Rectal smooth muscle tissue (tissue), 1 donor: ENCODE results near the gene GGT7.

Experiments used
- H3K27ac ChIP-seq: one replicate; pipeline ENCODE4 v1.7.0; 2013; ENCODE audit warnings: low read depth, low read length, inconsistent platforms
- H3K27me3 ChIP-seq: one replicate; pipeline ENCODE4 v1.7.0; 2013; ENCODE audit warnings: low read length; ENCODE audit not compliant: control insufficient read depth, insufficient read depth
- H3K36me3 ChIP-seq: one replicate; pipeline ENCODE4 v1.7.0; 2013; ENCODE audit warnings: low read length; ENCODE audit not compliant: control insufficient read depth, insufficient read depth
- H3K4me1 ChIP-seq: one replicate; pipeline ENCODE4 v1.7.0; 2013; ENCODE audit warnings: low read length; ENCODE audit not compliant: control insufficient read depth, insufficient read depth
- H3K4me3 ChIP-seq: one replicate; pipeline ENCODE4 v1.7.0; 2013; ENCODE audit warnings: low read length
- H3K9ac ChIP-seq: one replicate; pipeline ENCODE4 v1.7.0; 2013; ENCODE audit warnings: low read length

Gene GGT7

DNA sequence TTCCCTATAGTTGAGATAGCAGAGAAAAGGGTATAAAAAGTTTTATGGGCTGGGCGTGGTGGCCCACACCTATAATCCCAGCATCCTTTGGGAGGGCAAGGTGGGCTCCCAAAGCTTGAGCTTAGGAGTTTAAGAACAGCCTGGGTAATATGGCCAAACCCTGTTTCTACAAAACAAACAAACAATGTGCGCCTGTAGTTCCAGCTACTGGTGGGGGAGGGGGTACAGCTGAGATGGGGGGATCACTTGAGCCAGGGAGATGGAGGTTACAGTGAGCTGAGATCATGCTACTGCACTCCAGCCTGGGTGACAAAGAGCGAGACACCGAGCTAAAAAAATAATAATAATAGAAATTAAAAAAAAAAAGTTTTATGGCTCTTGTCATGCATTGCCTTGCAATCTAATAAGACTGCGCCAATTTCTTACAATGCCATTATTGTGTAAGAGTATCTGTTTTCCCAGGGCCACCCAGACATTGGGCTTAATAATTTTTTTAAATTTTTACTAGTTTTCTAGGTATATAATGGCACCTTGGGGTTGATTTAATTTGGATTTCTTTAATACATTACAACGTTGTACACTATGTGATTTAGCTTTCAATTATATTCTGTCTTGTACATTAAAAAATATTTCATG, 7.7 kb upstream of the GGT7 start:
- no peak overlapping the region for H3K4me3 ChIP-seq
- no peak overlapping the region for H3K27ac ChIP-seq
- peaks cover 12% of the 10 kb centered on the region for H3K36me3 ChIP-seq
- H3K9ac ChIP-seq, result no peak overlapping the region
- no peaks in the 10 kb centered on the region for H3K27me3 ChIP-seq
- H3K4me1 ChIP-seq, result peaks cover 2% of the 10 kb centered on the region

DNA sequence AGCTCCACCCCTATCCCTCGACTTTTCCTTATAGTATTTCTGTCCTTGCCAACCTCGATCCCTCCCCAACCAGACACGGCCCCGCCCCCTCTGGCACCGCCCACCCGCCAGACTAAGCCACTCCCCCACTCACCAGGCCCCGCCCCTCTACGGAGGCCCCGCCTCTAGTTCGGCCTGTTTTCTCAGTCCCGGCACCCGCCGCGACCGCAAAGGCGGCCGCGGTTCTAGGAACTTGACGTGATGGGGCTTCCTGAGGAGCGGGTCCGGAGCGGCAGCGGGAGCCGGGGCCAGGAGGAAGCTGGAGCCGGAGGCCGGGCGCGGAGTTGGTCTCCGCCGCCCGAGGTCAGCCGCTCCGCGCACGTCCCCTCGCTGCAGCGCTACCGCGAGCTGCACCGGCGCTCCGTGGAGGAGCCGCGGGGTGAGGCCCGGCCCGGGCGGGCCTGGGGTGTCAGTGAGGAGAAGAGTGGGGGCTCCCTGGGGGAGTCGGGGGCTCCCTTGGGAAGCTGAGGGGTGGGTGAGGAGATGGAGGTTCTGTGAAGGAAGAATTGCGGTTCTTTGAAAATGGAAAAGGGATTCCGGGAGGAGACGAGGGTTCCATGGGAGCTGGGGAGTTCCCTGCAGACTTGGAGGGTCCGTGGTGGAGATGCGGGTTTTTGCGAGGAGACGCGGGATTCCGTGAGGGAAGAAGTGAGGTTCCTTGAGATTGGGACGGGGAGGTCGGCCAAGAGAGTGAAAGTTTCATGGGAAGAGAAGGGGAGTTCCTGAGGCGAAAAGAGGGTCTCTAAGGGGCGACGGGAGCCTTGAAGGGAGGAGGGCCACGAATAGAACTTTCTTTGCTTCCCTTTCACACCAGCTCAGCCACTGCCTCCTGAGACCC, 4.0 kb upstream of the GGT7 start, which contains the start of gene ACSS2:
TSS of gene ACSS2 (plus strand) at position 207 of the 877 bp plus-strand sequence. CDS start at position 241, 34 bp downstream.
- H3K4me1 ChIP-seq, result peaks cover 15% of the 10 kb centered on the region
- H3K36me3 ChIP-seq, result no peaks in the 10 kb centered on the region
- H3K4me3 ChIP-seq, result peak within 1 kb of the TSS; percentile 75
- peak within 1 kb of the TSS; percentile 83 for H3K27ac ChIP-seq
- H3K27me3 ChIP-seq, result no peaks in the 10 kb centered on the region
- peak within 1 kb of the TSS; percentile 84 for H3K9ac ChIP-seq

DNA sequence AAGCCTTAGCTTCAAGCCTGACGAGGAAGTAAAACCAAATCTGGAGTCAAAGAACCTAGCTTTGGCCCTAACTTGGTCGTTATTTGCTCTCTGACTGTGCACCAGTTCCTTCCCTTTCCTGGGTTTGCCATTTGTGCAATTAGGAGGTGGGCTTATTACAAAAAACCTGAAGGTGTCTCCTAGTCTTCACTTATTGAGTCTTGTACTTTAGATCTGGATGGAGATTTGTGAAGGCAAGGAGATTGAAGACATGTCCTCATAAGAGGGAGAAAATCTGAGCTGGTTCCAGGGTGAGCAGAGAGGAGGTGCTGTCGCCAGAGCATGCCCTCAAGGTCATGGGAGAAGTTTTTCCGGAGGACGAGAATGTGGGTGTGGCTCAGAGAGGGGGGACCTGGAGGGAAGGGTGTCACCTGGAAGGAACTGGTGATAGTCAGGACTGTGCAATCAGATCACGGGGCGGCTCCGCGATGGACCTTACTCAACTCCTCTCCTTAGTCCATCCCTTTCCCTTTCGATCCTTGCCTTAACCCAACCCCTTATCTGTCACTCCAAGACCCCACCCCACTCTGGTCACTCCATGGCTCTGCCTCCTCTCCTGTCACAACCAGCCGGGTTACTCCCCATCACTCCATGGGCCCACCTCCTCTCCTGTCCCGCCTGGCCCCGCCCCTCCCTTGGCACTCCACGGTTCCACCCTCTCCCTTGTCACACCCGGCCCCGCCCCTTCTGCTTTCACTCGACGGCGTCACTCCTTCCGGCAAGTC, 3.2 kb upstream of the GGT7 start:
- H3K27ac ChIP-seq, result peak overlapping the region; percentile 83

DNA sequence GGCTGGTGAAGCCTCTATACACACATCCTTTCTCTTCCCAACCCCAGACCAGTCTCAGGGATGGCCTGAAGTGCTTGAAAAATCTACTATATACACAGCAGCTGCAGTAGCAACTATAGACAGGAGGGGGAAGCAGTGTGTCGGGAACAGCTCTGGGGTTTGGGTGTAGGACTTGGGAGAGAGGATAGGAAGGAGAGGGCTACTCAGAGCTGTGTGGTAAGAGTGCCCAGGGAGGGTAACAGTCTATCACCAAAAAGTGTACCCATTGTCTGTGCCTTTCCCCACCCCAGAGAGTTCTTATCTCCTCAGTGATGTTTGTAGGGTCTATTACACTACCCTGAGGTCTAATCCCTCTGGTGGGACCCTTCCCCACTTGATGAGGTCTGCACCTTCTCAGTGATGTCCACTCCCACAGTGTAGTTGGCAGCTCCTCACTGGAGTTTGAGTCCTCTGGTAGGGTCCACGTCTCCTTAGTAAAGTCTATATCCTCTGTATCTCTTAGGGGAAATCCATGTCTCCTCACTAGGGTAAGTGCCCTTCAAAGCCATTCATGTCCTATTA, 1.5 kb upstream of the GGT7 start:
- Histone ChIP-seq H3K4me1 (peaks cover 15% of the 10 kb centered on the region), H3K9ac (peak overlapping the region; percentile 41)

More for the DNA sequence above, 3.2 kb upstream of the GGT7 start:
- Histone ChIP-seq H3K27me3 (no peaks in the 10 kb centered on the region), H3K4me1 (peaks cover 15% of the 10 kb centered on the region), H3K4me3 (peak overlapping the region; percentile 60), H3K9ac (peak overlapping the region; percentile 45), H3K36me3 (no peaks in the 10 kb centered on the region)

DNA sequence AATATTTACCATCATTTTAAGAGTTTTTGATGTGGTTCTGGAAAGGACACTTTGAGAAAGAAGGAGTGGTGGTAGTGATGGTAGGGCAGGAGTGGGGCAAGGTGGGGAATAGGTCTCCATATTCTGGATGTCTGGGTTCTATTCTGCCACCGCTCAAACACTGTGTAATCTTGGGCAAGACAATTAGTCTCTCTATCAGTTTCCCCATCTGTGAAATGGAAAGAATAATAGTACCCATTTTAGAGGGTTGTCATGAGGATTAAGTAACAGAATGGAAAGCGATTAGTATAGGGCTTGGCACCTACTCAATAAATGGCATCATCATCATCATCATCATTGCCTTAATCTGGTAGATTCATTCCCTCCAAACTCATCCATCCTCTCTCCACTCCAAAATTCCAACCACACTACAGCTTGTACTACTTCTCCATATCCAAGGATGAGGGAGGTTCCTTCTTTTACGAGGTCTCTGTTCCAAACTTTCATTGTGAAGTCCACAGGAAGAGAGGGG, 982 bp upstream of the GGT7 start:
- no peaks in the 10 kb centered on the region for H3K27me3 ChIP-seq
- no peaks in the 10 kb centered on the region for H3K36me3 ChIP-seq
- H3K4me1 ChIP-seq, result peaks cover 15% of the 10 kb centered on the region
- peak overlapping the region; percentile 85 for H3K4me3 ChIP-seq
- no peak overlapping the region for H3K27ac ChIP-seq
- H3K9ac ChIP-seq, result no peak overlapping the region

More for the DNA sequence above, 1.5 kb upstream of the GGT7 start:
- Histone ChIP-seq H3K27me3 (no peaks in the 10 kb centered on the region), H3K27ac (peak overlapping the region; percentile 17), H3K4me3 (peak overlapping the region; percentile 30), H3K36me3 (no peaks in the 10 kb centered on the region)

DNA sequence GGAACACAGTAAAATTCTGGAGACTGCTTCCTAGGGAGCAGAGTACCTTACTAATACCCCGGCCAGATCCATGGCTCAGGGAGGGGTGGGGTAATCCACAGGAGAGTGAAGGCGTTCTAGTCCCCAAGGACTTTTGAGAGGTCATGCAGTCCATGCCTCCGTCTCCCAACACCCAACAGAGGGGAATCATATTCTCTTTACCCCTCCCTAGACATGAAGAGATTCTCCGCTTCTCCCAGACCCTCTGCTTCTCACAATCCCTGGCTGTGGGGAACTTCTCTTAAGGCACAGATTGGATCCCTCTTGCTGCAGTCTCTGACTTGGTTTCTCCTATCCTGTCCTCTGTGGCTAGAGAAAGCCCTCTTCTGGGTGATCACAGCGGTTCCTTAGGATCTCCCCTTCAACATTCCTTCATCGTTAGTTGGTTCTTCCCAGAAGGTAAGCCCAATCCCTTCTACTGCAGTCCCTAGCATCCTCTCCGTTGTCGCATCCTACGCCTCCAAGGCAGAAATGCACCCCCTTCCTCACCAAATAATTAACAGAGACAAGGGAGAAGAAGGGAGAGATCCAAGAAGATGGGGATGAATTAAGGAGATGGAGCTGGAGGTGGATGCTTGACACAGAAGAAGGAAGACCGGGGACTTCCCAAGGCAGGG, 562 bp downstream of the GGT7 start:
- Histone ChIP-seq H3K36me3 (no peaks in the 10 kb centered on the region), H3K27ac (no peak overlapping the region), H3K27me3 (no peaks in the 10 kb centered on the region), H3K9ac (no peak overlapping the region), H3K4me3 (peak overlapping the region; percentile 85), H3K4me1 (peaks cover 15% of the 10 kb centered on the region)

DNA sequence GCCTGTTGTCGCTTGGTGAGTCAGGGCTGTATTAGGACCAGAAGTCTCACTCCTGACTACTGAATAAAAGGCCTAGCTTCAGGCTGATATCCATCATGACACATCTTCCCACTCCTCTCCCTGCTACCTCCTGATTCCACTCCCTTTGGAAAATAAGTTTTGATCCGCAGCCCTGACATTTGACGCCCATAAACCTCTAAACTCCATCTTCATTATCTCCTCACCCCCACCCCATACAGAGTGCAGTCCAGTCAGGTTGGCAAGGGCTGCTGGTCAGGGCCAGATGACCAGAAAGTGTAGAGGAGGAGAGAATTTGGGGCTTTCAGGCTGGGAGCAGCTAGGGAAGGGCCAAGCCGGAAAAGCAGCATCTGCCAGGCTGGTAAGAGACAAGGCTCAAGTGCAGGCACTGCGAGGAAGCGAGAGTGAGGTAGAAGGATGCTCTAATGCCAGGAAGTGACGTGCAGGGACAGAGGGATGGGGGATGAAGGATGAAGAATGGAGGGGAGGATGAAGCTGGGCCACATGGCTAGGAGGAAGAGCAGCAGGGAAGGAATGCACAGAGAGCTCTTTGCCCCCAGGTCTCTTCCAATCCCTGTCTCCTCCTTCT, 1.2 kb downstream of the GGT7 start:
- no peaks in the 10 kb centered on the region for H3K27me3 ChIP-seq
- no peak overlapping the region for H3K27ac ChIP-seq
- no peak overlapping the region for H3K9ac ChIP-seq
- H3K4me3 ChIP-seq, result peak overlapping the region; percentile 85
- peaks cover 15% of the 10 kb centered on the region for H3K4me1 ChIP-seq
- H3K36me3 ChIP-seq, result no peaks in the 10 kb centered on the region

DNA sequence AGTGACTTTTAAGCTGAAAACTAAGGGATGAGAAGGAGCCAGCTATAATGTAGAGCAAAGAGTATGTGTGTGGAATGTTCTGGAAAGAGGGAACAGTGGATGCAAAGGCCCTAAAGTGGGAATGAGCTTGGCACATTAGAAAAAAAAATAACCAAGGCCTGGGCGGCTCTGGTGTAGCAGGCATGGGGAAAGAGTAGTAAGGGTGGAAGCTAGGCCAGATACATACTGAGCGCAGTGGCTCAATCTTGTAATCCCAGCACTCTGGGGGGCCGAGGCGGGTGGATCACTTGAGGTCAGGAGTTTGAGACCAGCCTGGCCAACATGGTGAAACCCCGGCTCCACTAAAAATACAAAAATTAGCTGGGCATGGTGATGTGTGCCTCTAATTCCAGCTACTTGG, 8.4 kb downstream of the GGT7 start:
- Histone ChIP-seq H3K36me3 (peaks cover 2% of the 10 kb centered on the region), H3K4me3 (no peak overlapping the region), H3K4me1 (no peaks in the 10 kb centered on the region), H3K27me3 (no peaks in the 10 kb centered on the region), H3K9ac (no peak overlapping the region), H3K27ac (no peak overlapping the region)

DNA sequence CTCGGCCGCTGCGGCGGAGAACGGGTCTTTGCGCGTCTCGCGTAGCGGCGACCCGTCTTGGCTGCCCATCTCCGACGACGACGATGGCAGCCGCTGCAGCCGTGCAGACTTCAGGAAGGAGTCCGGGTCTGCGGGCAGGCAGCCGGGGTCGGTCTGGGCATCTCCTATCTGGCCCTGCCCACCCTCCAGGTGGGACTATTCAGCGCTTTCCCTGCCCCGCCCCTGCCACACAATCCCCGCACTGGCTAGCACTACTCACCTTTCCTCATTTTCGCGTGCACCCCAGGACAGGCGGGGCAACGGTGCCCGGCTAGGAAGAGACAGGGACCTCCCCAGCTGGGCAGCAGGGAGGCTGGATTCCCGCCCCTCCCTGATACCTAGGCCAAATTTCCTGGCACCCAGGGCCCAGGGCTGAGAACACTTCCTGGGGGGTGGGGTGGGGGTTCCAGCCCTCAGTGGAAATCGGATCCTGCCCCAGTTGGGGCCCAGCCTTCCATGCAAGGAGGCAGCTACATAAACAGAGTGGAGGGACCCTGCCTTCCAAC, 9.2 kb downstream of the GGT7 start:
- no peaks in the 10 kb centered on the region for H3K27me3 ChIP-seq
- no peak overlapping the region for H3K9ac ChIP-seq
- H3K4me3 ChIP-seq, result no peak overlapping the region
- H3K36me3 ChIP-seq, result peaks cover 2% of the 10 kb centered on the region
- H3K4me1 ChIP-seq, result no peaks in the 10 kb centered on the region
- no peak overlapping the region for H3K27ac ChIP-seq

DNA sequence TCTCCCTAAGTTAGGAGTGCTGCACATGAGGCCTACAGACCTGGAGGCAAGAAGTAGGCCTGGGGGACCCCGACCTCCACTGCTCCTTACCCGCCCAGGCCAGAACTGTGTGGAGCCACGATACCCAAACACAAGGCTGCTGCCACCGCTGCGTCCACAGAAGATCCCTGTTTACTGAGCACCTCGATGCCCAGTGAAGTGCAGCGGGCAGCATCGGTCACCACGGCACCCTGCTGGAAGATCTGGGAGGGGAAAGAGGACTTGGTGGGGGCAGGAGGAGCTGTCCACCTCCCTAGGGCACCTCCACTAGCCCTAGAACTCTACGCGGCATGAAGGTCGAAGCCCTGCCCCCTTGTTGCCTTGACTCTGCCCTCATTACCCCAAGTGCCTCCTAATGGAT, 9.9 kb downstream of the GGT7 start:
- Histone ChIP-seq H3K27ac (no peak overlapping the region), H3K4me1 (no peaks in the 10 kb centered on the region), H3K36me3 (peaks cover 2% of the 10 kb centered on the region), H3K27me3 (no peaks in the 10 kb centered on the region), H3K4me3 (no peak overlapping the region), H3K9ac (no peak overlapping the region)

DNA sequence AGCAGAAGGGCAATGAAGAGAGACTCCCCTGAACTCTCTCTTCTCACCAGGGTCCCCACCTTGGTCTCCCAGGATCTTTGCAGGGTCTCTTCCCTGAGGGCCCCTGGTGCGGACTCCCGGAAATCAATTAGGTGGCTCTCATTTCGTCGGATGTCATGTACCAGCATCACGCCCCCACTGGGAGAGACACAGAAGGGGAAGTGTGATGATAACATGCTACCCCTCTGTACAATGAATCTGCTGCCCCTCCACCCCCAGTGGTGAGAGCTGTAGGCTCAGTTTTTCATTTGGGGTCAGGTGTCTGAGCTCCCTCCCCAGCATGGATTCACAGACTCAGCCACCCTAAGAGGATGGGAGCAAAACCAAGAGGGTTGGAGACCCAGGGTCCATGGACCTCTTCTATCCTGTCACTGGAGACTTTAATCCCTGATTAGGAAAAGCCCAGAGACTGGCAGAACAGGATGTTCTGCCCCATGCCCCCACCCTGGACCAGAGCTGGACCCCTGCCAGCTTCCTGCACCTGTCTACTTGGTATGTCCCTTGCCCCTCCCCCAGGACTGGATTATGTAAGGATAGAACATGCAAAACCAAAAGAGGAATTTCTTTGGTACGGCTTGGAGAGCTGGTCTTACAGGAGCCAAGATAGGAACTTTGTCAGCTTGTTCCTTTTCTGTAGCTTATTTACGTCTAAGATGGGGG, 11.1 kb downstream of the GGT7 start:
- peaks cover 2% of the 10 kb centered on the region for H3K36me3 ChIP-seq
- no peaks in the 10 kb centered on the region for H3K27me3 ChIP-seq
- H3K9ac ChIP-seq, result no peak overlapping the region
- no peaks in the 10 kb centered on the region for H3K4me1 ChIP-seq
- no peak overlapping the region for H3K27ac ChIP-seq
- no peak overlapping the region for H3K4me3 ChIP-seq
